Measurements from ENCODE around the gene MCTP1.

Gene MCTP1

GRCh38 chr5:95283761-95284571, 928 bp downstream of the MCTP1 start:
- DNase-seq: no peak
- Histone ChIP-seq H3K9me3 (ENCODE audit: control insufficient read depth, low read length) (no peaks in the 10 kb centered on the region), H3K36me3 (ENCODE audit: control insufficient read depth, insufficient read depth, low read length) (no peaks in the 10 kb centered on the region), H3K4me3 (ENCODE audit: insufficient read depth, low read depth, low read length, poor library complexity, severe bottlenecking) (peak overlapping the region; percentile 52), H3K27ac (ENCODE audit: insufficient read depth, low read length, poor library complexity, severe bottlenecking) (no peak overlapping the region), H3K4me1 (ENCODE audit: control insufficient read depth, insufficient read depth, low read length, poor library complexity, severe bottlenecking) (peaks cover 10% of the 10 kb centered on the region), H3K27me3 (replicated peaks; ENCODE audit: control insufficient read depth, insufficient read depth, low read length, poor library complexity, severe bottlenecking) (peaks cover 21% of the 10 kb centered on the region)

- Histone ChIP-seq H3K4me3 (ENCODE audit: insufficient read depth, low read depth, low read length, poor library complexity, severe bottlenecking) (peak overlapping the region; percentile 52), H3K27ac (ENCODE audit: insufficient read depth, low read length, poor library complexity, severe bottlenecking) (no peak overlapping the region), H3K9me3 (ENCODE audit: control insufficient read depth, low read length) (no peaks in the 10 kb centered on the region), H3K4me1 (ENCODE audit: control insufficient read depth, insufficient read depth, low read length, poor library complexity, severe bottlenecking) (peaks cover 10% of the 10 kb centered on the region), H3K36me3 (ENCODE audit: control insufficient read depth, insufficient read depth, low read length) (no peaks in the 10 kb centered on the region), H3K27me3 (replicated peaks; ENCODE audit: control insufficient read depth, insufficient read depth, low read length, poor library complexity, severe bottlenecking) (peaks cover 21% of the 10 kb centered on the region)
- no peak for DNase-seq
These were observed 1.8 kb downstream of the MCTP1 start for GRCh38 chr5:95283022-95283615.

- Histone ChIP-seq H3K27ac (ENCODE audit: insufficient read depth, low read length, poor library complexity, severe bottlenecking) (no peak overlapping the region), H3K9me3 (ENCODE audit: control insufficient read depth, low read length) (no peaks in the 10 kb centered on the region), H3K4me1 (ENCODE audit: control insufficient read depth, insufficient read depth, low read length, poor library complexity, severe bottlenecking) (peaks cover 10% of the 10 kb centered on the region), H3K36me3 (ENCODE audit: control insufficient read depth, insufficient read depth, low read length) (no peaks in the 10 kb centered on the region), H3K4me3 (ENCODE audit: insufficient read depth, low read depth, low read length, poor library complexity, severe bottlenecking) (no peak overlapping the region), H3K27me3 (replicated peaks; ENCODE audit: control insufficient read depth, insufficient read depth, low read length, poor library complexity, severe bottlenecking) (peaks cover 19% of the 10 kb centered on the region)
- no peak for DNase-seq
These were observed 3.7 kb downstream of the MCTP1 start for GRCh38 chr5:95281226-95281625.

GRCh38 chr5:95280401-95281095, 4.3 kb downstream of the MCTP1 start:
- DNase-seq: no peak
- Histone ChIP-seq H3K4me1 (ENCODE audit: control insufficient read depth, insufficient read depth, low read length, poor library complexity, severe bottlenecking) (peaks cover 10% of the 10 kb centered on the region), H3K4me3 (ENCODE audit: insufficient read depth, low read depth, low read length, poor library complexity, severe bottlenecking) (no peak overlapping the region), H3K9me3 (ENCODE audit: control insufficient read depth, low read length) (no peaks in the 10 kb centered on the region), H3K27me3 (replicated peaks; ENCODE audit: control insufficient read depth, insufficient read depth, low read length, poor library complexity, severe bottlenecking) (peaks cover 16% of the 10 kb centered on the region), H3K36me3 (ENCODE audit: control insufficient read depth, insufficient read depth, low read length) (no peaks in the 10 kb centered on the region), H3K27ac (ENCODE audit: insufficient read depth, low read length, poor library complexity, severe bottlenecking) (no peak overlapping the region)

- no peaks in the 10 kb centered on the region for H3K27me3 ChIP-seq (replicated peaks; ENCODE audit: control insufficient read depth, insufficient read depth, low read length, poor library complexity, severe bottlenecking)
- H3K27ac ChIP-seq (ENCODE audit: insufficient read depth, low read length, poor library complexity, severe bottlenecking): no peak overlapping the region
- H3K36me3 ChIP-seq (ENCODE audit: control insufficient read depth, insufficient read depth, low read length): no peaks in the 10 kb centered on the region
- no peaks in the 10 kb centered on the region for H3K9me3 ChIP-seq (ENCODE audit: control insufficient read depth, low read length)
- H3K4me1 ChIP-seq (ENCODE audit: control insufficient read depth, insufficient read depth, low read length, poor library complexity, severe bottlenecking): no peaks in the 10 kb centered on the region
- DNase-seq: no peak
- H3K4me3 ChIP-seq (ENCODE audit: insufficient read depth, low read depth, low read length, poor library complexity, severe bottlenecking): no peak overlapping the region
These were observed 10.9 kb downstream of the MCTP1 start for GRCh38 chr5:95274011-95274410.

GRCh38 chr5:95272316-95272929, 12.5 kb downstream of the MCTP1 start:
- Histone ChIP-seq H3K36me3 (ENCODE audit: control insufficient read depth, insufficient read depth, low read length) (no peaks in the 10 kb centered on the region), H3K27me3 (replicated peaks; ENCODE audit: control insufficient read depth, insufficient read depth, low read length, poor library complexity, severe bottlenecking) (no peaks in the 10 kb centered on the region), H3K9me3 (ENCODE audit: control insufficient read depth, low read length) (no peaks in the 10 kb centered on the region), H3K4me3 (ENCODE audit: insufficient read depth, low read depth, low read length, poor library complexity, severe bottlenecking) (no peak overlapping the region), H3K4me1 (ENCODE audit: control insufficient read depth, insufficient read depth, low read length, poor library complexity, severe bottlenecking) (no peaks in the 10 kb centered on the region), H3K27ac (ENCODE audit: insufficient read depth, low read length, poor library complexity, severe bottlenecking) (no peak overlapping the region)
- DNase-seq: no peak

GRCh38 chr5:95262933-95263660, 21.8 kb downstream of the MCTP1 start:
- no peak for DNase-seq
- Histone ChIP-seq H3K27me3 (replicated peaks; ENCODE audit: control insufficient read depth, insufficient read depth, low read length, poor library complexity, severe bottlenecking) (no peaks in the 10 kb centered on the region), H3K27ac (ENCODE audit: insufficient read depth, low read length, poor library complexity, severe bottlenecking) (no peak overlapping the region)

GRCh38 chr5:95261437-95262175, 23.3 kb downstream of the MCTP1 start:
- no peak for DNase-seq

More at GRCh38 chr5:95262933-95263660, 21.8 kb downstream of the MCTP1 start:
- H3K9me3 ChIP-seq (ENCODE audit: control insufficient read depth, low read length): no peaks in the 10 kb centered on the region
- no peak overlapping the region for H3K4me3 ChIP-seq (ENCODE audit: insufficient read depth, low read depth, low read length, poor library complexity, severe bottlenecking)
- no peaks in the 10 kb centered on the region for H3K36me3 ChIP-seq (ENCODE audit: control insufficient read depth, insufficient read depth, low read length)
- H3K4me1 ChIP-seq (ENCODE audit: control insufficient read depth, insufficient read depth, low read length, poor library complexity, severe bottlenecking): no peaks in the 10 kb centered on the region

GRCh38 chr5:95256991-95257390, 27.9 kb downstream of the MCTP1 start:
- H3K27me3 ChIP-seq (replicated peaks; ENCODE audit: control insufficient read depth, insufficient read depth, low read length, poor library complexity, severe bottlenecking): no peaks in the 10 kb centered on the region
- H3K4me3 ChIP-seq (ENCODE audit: insufficient read depth, low read depth, low read length, poor library complexity, severe bottlenecking): no peak overlapping the region
- DNase-seq: no peak
- no peaks in the 10 kb centered on the region for H3K36me3 ChIP-seq (ENCODE audit: control insufficient read depth, insufficient read depth, low read length)
- H3K27ac ChIP-seq (ENCODE audit: insufficient read depth, low read length, poor library complexity, severe bottlenecking): no peak overlapping the region
- H3K9me3 ChIP-seq (ENCODE audit: control insufficient read depth, low read length): no peaks in the 10 kb centered on the region
- H3K4me1 ChIP-seq (ENCODE audit: control insufficient read depth, insufficient read depth, low read length, poor library complexity, severe bottlenecking): no peaks in the 10 kb centered on the region

More at GRCh38 chr5:95261437-95262175, 23.3 kb downstream of the MCTP1 start:
- Histone ChIP-seq H3K4me1 (ENCODE audit: control insufficient read depth, insufficient read depth, low read length, poor library complexity, severe bottlenecking) (no peaks in the 10 kb centered on the region), H3K36me3 (ENCODE audit: control insufficient read depth, insufficient read depth, low read length) (no peaks in the 10 kb centered on the region), H3K27ac (ENCODE audit: insufficient read depth, low read length, poor library complexity, severe bottlenecking) (no peak overlapping the region), H3K27me3 (replicated peaks; ENCODE audit: control insufficient read depth, insufficient read depth, low read length, poor library complexity, severe bottlenecking) (no peaks in the 10 kb centered on the region), H3K9me3 (ENCODE audit: control insufficient read depth, low read length) (no peaks in the 10 kb centered on the region), H3K4me3 (ENCODE audit: insufficient read depth, low read depth, low read length, poor library complexity, severe bottlenecking) (no peak overlapping the region)

All from effector memory CD4-positive, alpha-beta T cell (primary cell).